GM21367 (cell line): Measurements from ENCODE around the gene GRIA3.
"Not testable (repeated sequence)": the region's sequence is repeated elsewhere in the genome, so short reads cannot be mapped to it uniquely, and the experiment has no call there.

ENCODE experiments used
- ATAC-seq: cut with Tn5 transposase; IDR thresholded peaks from one replicate; pipeline ENCODE4 v1.9.1; 2021; ENCODE audit not compliant: unreplicated experiment

The GRIA3 gene

DNA sequence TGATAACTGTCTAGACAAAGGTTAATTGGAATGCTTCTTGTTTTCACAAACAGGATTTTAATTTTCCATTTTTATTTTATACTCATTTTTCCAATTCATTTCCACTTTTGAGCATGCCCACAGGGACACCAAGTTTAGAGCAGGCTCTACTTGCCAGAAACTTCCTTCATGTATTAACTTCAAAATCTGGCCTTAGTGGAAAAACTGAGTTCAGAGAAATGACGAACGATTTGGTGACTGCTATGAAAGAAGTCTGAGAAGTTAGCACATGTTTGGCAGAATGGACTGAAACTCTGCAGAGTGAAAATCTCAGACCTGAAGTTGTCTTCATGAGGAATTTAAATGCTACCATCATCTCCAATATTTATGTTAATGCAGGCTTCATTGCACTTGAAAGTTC is 334.7 kb downstream of the GRIA3 start:
- no peak for ATAC-seq

GRCh38 chrX:123525123-123525725 is 341.1 kb downstream of the GRIA3 start:
- ATAC-seq: no peak

- ATAC-seq: not testable (repeated sequence)
Measured at GRCh38 chrX:123530726-123531125, 346.6 kb downstream of the GRIA3 start.
